ENCODE results near the gene NUDT4.

NUDT4 gene

GRCh38 chr12:93442411-93443340 is 65.0 kb downstream of the NUDT4 start:
- H3K36me3 ChIP-seq (ENCODE audit: control insufficient read depth, insufficient read depth, low read length): no peaks in the 10 kb centered on the region
- H3K27me3 ChIP-seq (replicated peaks; ENCODE audit: control insufficient read depth, insufficient read depth, low read length): no peaks in the 10 kb centered on the region
- no peak for DNase-seq (ENCODE audit: extremely low read depth, insufficient read length)
- no peak for TF ChIP-seq CTCF (IDR thresholded peaks at IDR 0.05; ENCODE audit: insufficient read depth, low read length, poor library complexity, severe bottlenecking)
- H3K4me3 ChIP-seq (replicated peaks; ENCODE audit: low read depth, low read length): peak overlapping the region; percentile 86

- Histone ChIP-seq H3K27me3 (replicated peaks; ENCODE audit: control insufficient read depth, insufficient read depth, low read length) (no peaks in the 10 kb centered on the region), H3K4me3 (replicated peaks; ENCODE audit: low read depth, low read length) (no peak overlapping the region), H3K36me3 (ENCODE audit: control insufficient read depth, insufficient read depth, low read length) (no peaks in the 10 kb centered on the region)
- no peak for DNase-seq (ENCODE audit: extremely low read depth, insufficient read length)
- no peak for TF ChIP-seq CTCF (IDR thresholded peaks at IDR 0.05; ENCODE audit: insufficient read depth, low read length, poor library complexity, severe bottlenecking)
Observed at GRCh38 chr12:93443576-93443975, 65.9 kb downstream of the NUDT4 start.

GRCh38 chr12:93447555-93448290 is 70.0 kb downstream of the NUDT4 start:
- no peaks in the 10 kb centered on the region for H3K36me3 ChIP-seq (ENCODE audit: control insufficient read depth, insufficient read depth, low read length)
- no peak overlapping the region for H3K4me3 ChIP-seq (replicated peaks; ENCODE audit: low read depth, low read length)
- no peak for DNase-seq (ENCODE audit: extremely low read depth, insufficient read length)
- no peaks in the 10 kb centered on the region for H3K27me3 ChIP-seq (replicated peaks; ENCODE audit: control insufficient read depth, insufficient read depth, low read length)
- TF ChIP-seq CTCF (IDR thresholded peaks at IDR 0.05; ENCODE audit: insufficient read depth, low read length, poor library complexity, severe bottlenecking): no peak

GRCh38 chr12:93448796-93449195 is 71.1 kb downstream of the NUDT4 start:
- no peak for TF ChIP-seq CTCF (IDR thresholded peaks at IDR 0.05; ENCODE audit: insufficient read depth, low read length, poor library complexity, severe bottlenecking)
- Histone ChIP-seq H3K4me3 (replicated peaks; ENCODE audit: low read depth, low read length) (no peak overlapping the region), H3K36me3 (ENCODE audit: control insufficient read depth, insufficient read depth, low read length) (no peaks in the 10 kb centered on the region), H3K27me3 (replicated peaks; ENCODE audit: control insufficient read depth, insufficient read depth, low read length) (no peaks in the 10 kb centered on the region)
- DNase-seq (ENCODE audit: extremely low read depth, insufficient read length): no peak

- peak; percentile 57 for DNase-seq (ENCODE audit: extremely low read depth, insufficient read length)
- Histone ChIP-seq H3K4me3 (replicated peaks; ENCODE audit: low read depth, low read length) (no peak overlapping the region), H3K27me3 (replicated peaks; ENCODE audit: control insufficient read depth, insufficient read depth, low read length) (no peaks in the 10 kb centered on the region), H3K36me3 (ENCODE audit: control insufficient read depth, insufficient read depth, low read length) (no peaks in the 10 kb centered on the region)
- TF ChIP-seq CTCF (IDR thresholded peaks at IDR 0.05; ENCODE audit: insufficient read depth, low read length, poor library complexity, severe bottlenecking): no peak
Observed at GRCh38 chr12:93449277-93449676, 71.6 kb downstream of the NUDT4 start.

Measured in GM06990 (cell line).